Activated CD4-positive, alpha-beta T cell treated with anti-CD3 and anti-CD28 coated beads, Interleukin-2, amount 50 U/mL, for 4 hours (primary cell): Measurements from ENCODE around the gene FHOD3.

Source experiments
- DNase-seq, 2 experiments: peaks; one replicate each; pipeline ENCODE4 v3.0.0-alpha.2; 2020

The FHOD3 gene

GRCh38 chr18:36561046-36561445 is 263.5 kb downstream of the FHOD3 start:
- no peak for DNase-seq

- DNase-seq, result no peak
Observed at GRCh38 chr18:36564841-36565240, 267.3 kb downstream of the FHOD3 start.

GRCh38 chr18:36567800-36568199 is 270.3 kb downstream of the FHOD3 start:
- DNase-seq, result no peak

GRCh38 chr18:36568487-36568886 is 271.0 kb downstream of the FHOD3 start:
- DNase-seq, result no peak

- no peak for DNase-seq
Observed at GRCh38 chr18:36572135-36572856, 274.8 kb downstream of the FHOD3 start.

GRCh38 chr18:36576339-36576738 is 278.8 kb downstream of the FHOD3 start:
- no peak for DNase-seq

GRCh38 chr18:36578871-36579710 is 281.6 kb downstream of the FHOD3 start:
- no peak for DNase-seq

GRCh38 chr18:36580266-36580665 is 282.8 kb downstream of the FHOD3 start:
- no peak for DNase-seq

GRCh38 chr18:36580874-36581750 is 283.6 kb downstream of the FHOD3 start:
- no peak for DNase-seq

- DNase-seq, result no peak
Observed at GRCh38 chr18:36582988-36583745, 285.7 kb downstream of the FHOD3 start.

- DNase-seq, result no peak
Observed at GRCh38 chr18:36589857-36590543, 292.5 kb downstream of the FHOD3 start.

- DNase-seq, result no peak
Observed at GRCh38 chr18:36590621-36591580, 293.4 kb downstream of the FHOD3 start.

GRCh38 chr18:36592282-36592681 is 294.8 kb downstream of the FHOD3 start:
- DNase-seq, result no peak

- DNase-seq, result no peak
Observed at GRCh38 chr18:36593001-36593400, 295.5 kb downstream of the FHOD3 start.

GRCh38 chr18:36593641-36594040 is 296.1 kb downstream of the FHOD3 start:
- no peak for DNase-seq

GRCh38 chr18:36594621-36595020 is 297.1 kb downstream of the FHOD3 start:
- DNase-seq, result no peak

- no peak for DNase-seq
Observed at GRCh38 chr18:36595046-36595817, 297.7 kb downstream of the FHOD3 start.

- DNase-seq, result no peak
Observed at GRCh38 chr18:36595818-36596215, 298.3 kb downstream of the FHOD3 start.

- DNase-seq, result no peak
Observed at GRCh38 chr18:36597636-36598035, 300.1 kb downstream of the FHOD3 start.

- no peak for DNase-seq
Observed at GRCh38 chr18:36600548-36600947, 303.0 kb downstream of the FHOD3 start.
